ENCODE data around the gene TMEM236.

DNA sequence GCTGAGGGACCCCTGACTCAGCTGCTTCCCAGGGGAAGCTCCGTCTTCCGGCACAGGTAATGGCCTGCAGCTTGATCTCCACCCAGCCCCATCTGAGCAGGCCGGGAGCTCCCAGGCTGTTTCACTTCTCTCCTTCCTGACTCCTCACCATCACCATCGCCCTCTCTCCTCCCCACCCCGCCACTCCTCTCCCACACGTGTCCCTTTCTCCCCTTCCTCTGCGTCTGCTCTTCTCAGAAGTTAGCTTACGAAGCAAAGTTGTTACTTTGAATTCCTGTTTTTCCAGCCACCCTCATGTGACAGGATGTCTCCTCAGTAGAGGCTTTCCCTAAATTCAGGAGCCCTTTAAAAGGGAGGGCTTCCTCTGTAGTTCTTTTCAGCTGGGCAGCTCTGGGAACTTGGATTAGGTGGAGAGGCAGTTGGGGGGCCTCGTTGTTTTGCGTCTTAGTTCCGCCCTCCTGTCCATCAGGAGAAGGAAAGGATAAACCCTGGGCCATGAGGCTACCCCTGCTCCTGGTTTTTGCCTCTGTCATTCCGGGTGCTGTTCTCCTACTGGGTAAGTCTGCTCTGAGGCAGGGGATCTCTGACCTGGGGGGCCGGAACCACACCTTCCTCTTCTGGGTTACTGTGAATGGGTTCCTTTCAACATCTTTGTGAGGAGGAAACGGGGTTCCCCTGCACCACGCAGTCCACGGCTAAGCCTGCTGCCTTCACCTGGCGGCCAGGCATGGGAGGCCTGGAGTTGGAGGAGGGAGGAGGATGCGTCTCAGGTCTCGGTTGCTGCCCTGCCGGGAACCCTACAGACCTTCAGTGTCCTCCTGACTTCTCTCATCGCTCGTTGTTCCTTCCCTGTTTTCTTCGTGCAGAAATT lies 57.2 kb downstream of the TMEM236 start, which contains the start of gene MRC1:
- no peak for TF ChIP-seq POLR2A (IDR thresholded peaks at IDR 0.05; ENCODE audit: borderline replicate concordance, extremely low read depth, insufficient read depth, insufficient read length)
- TF ChIP-seq, protein P1, sequence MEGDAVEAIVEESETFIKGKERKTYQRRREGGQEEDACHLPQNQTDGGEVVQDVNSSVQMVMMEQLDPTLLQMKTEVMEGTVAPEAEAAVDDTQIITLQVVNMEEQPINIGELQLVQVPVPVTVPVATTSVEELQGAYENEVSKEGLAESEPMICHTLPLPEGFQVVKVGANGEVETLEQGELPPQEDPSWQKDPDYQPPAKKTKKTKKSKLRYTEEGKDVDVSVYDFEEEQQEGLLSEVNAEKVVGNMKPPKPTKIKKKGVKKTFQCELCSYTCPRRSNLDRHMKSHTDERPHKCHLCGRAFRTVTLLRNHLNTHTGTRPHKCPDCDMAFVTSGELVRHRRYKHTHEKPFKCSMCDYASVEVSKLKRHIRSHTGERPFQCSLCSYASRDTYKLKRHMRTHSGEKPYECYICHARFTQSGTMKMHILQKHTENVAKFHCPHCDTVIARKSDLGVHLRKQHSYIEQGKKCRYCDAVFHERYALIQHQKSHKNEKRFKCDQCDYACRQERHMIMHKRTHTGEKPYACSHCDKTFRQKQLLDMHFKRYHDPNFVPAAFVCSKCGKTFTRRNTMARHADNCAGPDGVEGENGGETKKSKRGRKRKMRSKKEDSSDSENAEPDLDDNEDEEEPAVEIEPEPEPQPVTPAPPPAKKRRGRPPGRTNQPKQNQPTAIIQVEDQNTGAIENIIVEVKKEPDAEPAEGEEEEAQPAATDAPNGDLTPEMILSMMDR (IDR thresholded peaks at IDR 0.05 in 2 of 3, conservative IDR thresholded peaks at IDR 0.05 in 1 of 3; ENCODE audit: borderline replicate concordance in 1 of 3, insufficient read depth in 1 of 3, low read depth in 2 of 3, low read length in 2 of 3): no peak
- TF ChIP-seq EGR1 (IDR thresholded peaks at IDR 0.05; ENCODE audit: low read depth): no peak
- TF ChIP-seq ELF1 (IDR thresholded peaks at IDR 0.05; ENCODE audit: borderline replicate concordance, low read depth): no peak
- no peak for TF ChIP-seq POLR2AphosphoS5 (IDR thresholded peaks at IDR 0.05; ENCODE audit: low read depth, low read length)
- no peak for TF ChIP-seq EZH2 (IDR thresholded peaks at IDR 0.05)
- TF ChIP-seq SIN3A (IDR thresholded peaks at IDR 0.05; ENCODE audit: low read depth): no peak
- no peak for TF ChIP-seq FOSL1 (IDR thresholded peaks at IDR 0.05; ENCODE audit: low read depth)
- TF ChIP-seq, protein P2, sequence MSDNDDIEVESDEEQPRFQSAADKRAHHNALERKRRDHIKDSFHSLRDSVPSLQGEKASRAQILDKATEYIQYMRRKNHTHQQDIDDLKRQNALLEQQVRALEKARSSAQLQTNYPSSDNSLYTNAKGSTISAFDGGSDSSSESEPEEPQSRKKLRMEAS (IDR thresholded peaks at IDR 0.05): no peak
- no peak for TF ChIP-seq EZH2phosphoT487 (IDR thresholded peaks at IDR 0.05; ENCODE audit: borderline replicate concordance)
- TF ChIP-seq, protein P3, sequence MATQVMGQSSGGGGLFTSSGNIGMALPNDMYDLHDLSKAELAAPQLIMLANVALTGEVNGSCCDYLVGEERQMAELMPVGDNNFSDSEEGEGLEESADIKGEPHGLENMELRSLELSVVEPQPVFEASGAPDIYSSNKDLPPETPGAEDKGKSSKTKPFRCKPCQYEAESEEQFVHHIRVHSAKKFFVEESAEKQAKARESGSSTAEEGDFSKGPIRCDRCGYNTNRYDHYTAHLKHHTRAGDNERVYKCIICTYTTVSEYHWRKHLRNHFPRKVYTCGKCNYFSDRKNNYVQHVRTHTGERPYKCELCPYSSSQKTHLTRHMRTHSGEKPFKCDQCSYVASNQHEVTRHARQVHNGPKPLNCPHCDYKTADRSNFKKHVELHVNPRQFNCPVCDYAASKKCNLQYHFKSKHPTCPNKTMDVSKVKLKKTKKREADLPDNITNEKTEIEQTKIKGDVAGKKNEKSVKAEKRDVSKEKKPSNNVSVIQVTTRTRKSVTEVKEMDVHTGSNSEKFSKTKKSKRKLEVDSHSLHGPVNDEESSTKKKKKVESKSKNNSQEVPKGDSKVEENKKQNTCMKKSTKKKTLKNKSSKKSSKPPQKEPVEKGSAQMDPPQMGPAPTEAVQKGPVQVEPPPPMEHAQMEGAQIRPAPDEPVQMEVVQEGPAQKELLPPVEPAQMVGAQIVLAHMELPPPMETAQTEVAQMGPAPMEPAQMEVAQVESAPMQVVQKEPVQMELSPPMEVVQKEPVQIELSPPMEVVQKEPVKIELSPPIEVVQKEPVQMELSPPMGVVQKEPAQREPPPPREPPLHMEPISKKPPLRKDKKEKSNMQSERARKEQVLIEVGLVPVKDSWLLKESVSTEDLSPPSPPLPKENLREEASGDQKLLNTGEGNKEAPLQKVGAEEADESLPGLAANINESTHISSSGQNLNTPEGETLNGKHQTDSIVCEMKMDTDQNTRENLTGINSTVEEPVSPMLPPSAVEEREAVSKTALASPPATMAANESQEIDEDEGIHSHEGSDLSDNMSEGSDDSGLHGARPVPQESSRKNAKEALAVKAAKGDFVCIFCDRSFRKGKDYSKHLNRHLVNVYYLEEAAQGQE (IDR thresholded peaks at IDR 0.05; ENCODE audit: low read depth): no peak
- no peak for TF ChIP-seq CEBPB (IDR thresholded peaks at IDR 0.05; ENCODE audit: low read depth)
- no peak for TF ChIP-seq YY1 (IDR thresholded peaks at IDR 0.05; ENCODE audit: extremely low read depth, insufficient replicate concordance, low read depth, low read length)
- no peak for TF ChIP-seq ZFX (IDR thresholded peaks at IDR 0.05)

Data from HCT116 (cell line).